COLO668 (cell line): ENCODE results near the gene WIPF1.
"Not testable (repeated sequence)": the region's sequence is repeated elsewhere in the genome, so short reads cannot be mapped to it uniquely, and the experiment has no call there.

ENCODE experiments used
- DNase-seq: peaks from one replicate; lab custom pipeline; 2025; ENCODE audit not compliant: unreplicated experiment; lab: John Stamatoyannopoulos, UW

The WIPF1 gene

DNA sequence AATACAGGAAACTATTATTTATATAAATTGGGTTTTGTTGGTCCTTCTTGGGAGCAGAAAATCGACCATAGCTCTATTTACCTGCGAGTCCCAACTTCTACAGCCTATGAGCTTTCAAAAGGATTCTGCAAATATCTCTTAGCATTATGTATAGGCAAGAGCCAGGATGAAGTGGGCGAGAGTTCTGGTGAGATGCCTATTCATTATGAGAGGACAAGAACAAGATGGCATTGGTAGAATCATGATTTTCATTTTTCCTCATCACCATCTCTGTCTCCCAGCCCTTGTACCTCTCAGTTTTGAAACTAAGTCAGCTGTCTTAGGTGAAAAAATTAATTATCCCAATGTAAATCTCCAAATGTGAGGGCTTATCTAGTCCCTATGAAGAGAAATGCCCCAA is 25.0 kb downstream of the WIPF1 start:
- no peak for DNase-seq

DNA sequence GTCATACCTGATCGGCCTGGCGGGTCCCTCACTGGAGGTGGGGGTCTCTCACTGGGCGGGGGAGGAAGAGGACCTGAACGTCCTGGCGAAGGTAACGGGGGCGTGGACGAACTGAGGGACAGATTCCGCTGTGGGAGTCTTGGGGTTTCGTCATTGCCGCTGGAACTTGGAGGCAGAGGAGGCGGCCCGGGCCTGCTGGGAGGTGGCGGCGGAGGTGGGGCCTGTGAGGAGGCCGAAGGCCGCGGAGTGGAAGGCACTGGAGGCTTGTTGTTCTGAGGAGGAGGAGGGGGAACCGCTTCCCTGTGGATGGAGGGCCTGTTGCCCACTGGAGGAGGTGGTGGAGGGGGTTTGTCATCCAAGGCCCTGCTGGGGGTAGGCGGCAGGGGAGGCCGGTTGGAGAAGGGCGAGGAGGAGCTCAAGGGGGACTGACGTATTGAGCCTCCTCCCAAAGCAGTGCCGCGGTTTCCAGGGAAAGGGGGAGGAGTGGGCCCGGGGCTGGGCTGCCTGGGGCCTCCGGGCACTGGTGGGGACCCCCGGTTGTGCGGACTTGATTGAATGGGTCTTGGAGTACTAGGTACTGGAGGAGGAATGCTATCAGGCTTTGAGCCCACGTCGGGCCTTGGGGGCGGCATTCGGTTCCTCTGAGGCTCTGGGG is 25.8 kb downstream of the WIPF1 start:
- no peak for DNase-seq

DNA sequence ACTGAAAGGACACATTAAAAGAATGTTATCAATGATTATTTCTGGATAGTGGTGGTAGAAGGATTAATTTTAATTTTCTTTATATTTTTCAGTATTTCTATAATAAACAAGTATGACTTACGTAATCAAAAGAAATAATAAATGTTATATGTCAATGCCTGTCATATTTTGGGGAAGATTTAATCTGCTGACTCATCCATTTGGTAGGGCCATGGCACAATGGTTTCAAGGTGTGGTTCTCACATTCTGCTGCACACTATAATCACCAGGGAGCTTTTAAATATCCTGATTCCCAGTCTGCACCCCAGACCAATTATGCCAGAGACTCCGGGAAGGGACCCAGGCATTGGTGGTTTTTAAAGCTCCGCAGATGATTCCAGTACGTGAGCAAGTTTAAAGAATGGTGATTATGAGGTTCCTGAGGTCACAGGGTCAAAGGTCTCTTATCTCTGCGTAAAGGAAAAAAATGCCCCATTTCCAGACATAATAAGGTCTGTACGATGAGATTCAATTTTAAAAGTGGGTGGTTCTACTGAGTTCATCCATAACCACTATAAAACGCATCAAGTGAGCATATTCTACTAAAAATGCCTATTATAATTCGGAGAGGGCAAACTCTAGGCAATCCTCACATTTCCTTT is 27.2 kb downstream of the WIPF1 start:
- no peak for DNase-seq

- DNase-seq = no peak
Measured at GRCh38 chr2:174569678-174570077, 27.9 kb downstream of the WIPF1 start.

DNA sequence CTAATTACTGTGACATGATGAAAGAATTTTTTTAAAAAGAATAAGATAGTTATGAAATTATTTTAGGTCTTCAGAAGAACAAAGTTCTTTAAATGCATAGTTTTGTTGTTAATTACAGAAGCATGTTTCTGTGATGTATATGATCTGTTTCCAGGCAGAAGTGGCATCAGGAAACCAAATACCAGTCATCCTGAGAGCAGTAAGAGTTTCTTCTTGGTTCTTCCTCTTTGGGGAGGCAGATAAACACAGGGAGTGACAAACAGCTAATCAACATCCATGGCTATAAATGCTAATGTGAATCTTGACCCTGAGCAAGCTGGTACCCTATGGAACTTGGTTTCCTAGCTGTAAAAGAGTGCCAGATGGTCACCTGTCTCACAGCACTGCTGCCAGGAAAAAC is 29.2 kb downstream of the WIPF1 start:
- no peak for DNase-seq

GRCh38 chr2:174566871-174567270 is 30.7 kb downstream of the WIPF1 start:
- DNase-seq = no peak

GRCh38 chr2:174563530-174564282 is 33.9 kb downstream of the WIPF1 start:
- DNase-seq = no peak

DNA sequence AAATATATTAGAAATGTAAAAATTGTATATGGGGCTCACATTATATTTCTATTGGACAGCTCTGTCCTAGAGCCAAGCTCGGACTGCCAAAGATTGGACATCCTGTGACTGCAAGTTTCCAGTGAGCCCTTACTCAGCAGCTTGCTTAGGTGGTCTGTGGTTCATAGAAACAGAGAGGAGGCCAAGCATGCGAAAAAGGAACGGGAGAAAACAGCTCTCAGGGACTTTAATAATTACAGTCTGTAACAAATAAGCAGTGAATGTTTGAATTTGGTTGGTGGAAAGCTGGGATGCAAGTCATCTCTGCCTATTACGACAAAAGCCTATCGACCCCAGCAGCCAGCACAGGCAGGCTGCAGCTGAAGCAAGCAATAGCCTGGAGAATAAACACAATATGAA is 35.6 kb downstream of the WIPF1 start:
- DNase-seq = no peak

- DNase-seq = no peak
Measured at GRCh38 chr2:174561283-174561971, 36.2 kb downstream of the WIPF1 start.

DNA sequence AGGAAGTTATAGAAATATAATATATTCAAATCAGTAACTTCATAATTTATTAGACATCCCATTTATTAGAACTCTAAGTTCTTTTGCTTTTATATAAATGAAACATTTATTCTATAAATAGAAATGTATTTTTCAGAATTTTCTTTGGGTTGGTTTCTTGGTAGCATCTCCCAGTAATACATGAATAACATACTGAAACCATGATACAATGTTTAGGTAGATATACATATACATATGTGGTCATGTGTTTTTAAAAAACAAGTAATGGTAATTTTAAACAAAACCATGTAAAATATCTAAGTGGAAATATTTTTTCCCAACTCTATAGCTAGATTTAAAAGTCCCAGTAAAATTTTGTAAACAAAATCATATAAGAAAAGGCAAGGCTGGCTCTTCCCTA is 36.9 kb downstream of the WIPF1 start:
- no peak for DNase-seq

- DNase-seq = no peak
Measured at GRCh38 chr2:174555998-174556397, 41.6 kb downstream of the WIPF1 start.

- no peak for DNase-seq
Measured at GRCh38 chr2:174554529-174555150, 43.0 kb downstream of the WIPF1 start.

DNA sequence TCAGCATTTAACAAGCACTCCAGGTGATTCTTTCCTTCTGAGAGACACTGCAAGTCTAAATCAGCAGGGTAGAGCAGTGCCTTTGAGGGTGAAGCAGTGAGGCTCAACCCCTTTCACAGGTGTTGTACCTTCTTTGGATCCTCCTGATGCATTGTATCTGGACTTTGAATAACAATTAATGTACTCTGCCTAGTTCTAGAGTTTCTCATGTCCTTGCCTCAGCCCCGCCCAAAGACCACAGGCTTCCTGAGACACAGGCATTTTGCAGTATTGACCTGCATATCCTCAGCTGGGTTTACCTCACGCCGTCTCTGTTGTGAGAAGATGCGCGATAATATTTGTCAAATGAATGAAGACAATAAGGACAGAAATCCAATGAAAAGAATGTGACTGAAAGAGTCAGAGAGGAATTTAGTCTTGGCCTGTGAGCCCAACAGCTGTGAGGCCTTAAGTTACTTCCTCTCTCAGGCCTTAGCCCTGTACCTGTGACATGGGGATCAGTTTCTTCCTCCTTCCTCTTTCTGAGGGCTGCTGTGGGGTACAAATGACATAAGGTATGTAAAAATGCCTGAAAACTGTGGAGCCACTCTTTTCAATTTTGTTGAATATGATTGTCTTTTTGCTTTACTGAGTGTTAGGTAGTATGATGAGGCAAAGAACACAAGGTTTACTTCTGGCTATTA is 43.7 kb downstream of the WIPF1 start:
- no peak for DNase-seq

DNA sequence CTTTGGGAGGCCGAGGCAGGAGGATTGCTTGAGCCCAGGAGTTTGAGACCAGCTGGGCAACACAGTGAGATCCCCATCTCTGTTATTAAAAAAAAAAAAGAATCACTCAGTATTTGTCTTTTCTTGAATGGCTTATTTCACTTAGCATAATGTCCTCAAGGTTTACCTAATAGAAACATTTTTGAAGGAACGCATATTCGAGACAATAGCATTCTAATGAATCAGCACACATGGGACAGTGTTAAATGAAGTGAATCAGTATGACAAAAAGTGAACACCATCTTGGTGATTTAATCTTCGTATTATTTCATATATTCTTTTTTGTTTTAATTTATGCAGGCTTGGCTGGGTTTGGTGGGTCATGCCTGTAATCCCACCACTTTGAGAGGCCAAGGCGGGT is 44.7 kb downstream of the WIPF1 start:
- DNase-seq = no peak

- no peak for DNase-seq
Measured at GRCh38 chr2:174551697-174552096, 45.9 kb downstream of the WIPF1 start.

DNA sequence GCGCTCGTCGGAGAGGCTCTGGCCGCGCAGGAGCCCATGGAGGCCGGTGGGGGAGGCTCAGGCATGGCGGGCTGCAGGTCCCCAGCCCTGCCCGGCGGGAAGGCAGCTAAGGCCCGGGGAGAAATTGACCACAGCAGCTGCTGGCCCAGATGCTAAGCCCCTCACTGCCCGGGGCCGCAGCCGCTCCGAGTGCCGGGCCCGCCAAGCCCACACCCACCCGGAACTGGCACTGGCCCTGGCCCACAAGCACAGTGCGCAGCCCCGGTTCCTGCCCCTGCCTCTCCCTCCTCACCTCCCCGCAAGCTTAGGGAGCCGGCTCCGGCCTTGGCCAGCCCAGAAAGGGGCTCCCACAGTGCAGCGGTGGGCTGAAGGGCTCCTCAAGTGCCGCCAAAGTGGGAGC is 49.0 kb downstream of the WIPF1 start:
- not testable (repeated sequence) for DNase-seq

DNA sequence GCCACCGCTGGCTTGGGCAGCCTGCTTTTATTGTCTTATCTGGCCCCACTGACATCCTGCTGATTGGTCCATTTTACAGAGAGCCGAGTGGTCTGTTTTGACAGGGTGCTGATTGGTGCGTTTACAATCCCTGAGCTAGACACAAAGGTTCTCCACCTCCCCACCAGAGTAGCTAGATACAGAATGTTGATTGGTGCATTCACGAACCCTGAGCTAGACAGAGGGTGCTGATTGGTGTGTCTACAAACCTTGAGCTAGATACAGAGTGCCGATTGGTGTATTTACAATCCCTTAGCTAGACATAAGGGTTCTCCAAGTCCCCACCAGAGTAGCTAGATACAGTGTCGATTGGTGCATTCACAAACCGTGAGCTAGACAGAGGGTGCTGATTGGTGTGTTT is 49.6 kb downstream of the WIPF1 start:
- DNase-seq = not testable (repeated sequence)

- DNase-seq = peak; percentile 64
Measured at GRCh38 chr2:174546519-174547506, 50.8 kb downstream of the WIPF1 start.

DNA sequence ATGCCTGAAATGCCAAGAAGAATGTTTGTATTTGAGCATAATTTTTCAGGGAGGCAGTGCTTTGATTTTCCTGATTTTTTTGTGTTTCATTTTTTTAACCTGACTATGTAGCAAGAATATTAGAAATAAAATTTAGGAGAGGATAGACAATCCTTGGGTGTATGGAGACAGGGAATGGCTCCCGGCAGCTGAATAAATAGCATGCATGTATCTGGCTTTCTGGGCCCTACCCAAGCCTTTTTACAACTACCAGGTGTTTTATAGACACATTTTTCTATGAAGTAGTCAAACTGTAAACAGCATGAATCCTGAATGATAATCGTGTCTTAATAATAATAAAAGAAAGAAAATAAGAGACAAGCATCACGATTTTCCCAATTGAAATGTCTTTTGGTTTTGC is 52.4 kb downstream of the WIPF1 start:
- DNase-seq = peak; percentile 7
